Testis (tissue), 3 donors: ENCODE data around the gene INHBE. TPM values are rescaled to one million over a fixed set of nuclear protein-coding genes. Genes with fewer than 3 reads are reported as not detected.
"Not testable (repeated sequence)": the region's sequence is repeated elsewhere in the genome, so short reads cannot be mapped to it uniquely, and the experiment has no call there.

Experiments used
- DNase-seq: peaks from one replicate; pipeline ENCODE4 v3.0.0-alpha.2; 2019
- H3K27ac ChIP-seq, 2 donors: fragments of 200-600 bp; sonication (generic); one replicate each; pipeline ENCODE4 v1.5.1; 2019
- H3K27me3 ChIP-seq: fragments of 200-600 bp; sonication (generic); one replicate; pipeline ENCODE4 v1.5.1; 2019
- H3K36me3 ChIP-seq: fragments of 200-600 bp; sonication (generic); one replicate; pipeline ENCODE4 v1.5.1; 2017; ENCODE audit warnings: low read depth; ENCODE audit errors: missing control alignments
- H3K4me1 ChIP-seq: fragments of 200-600 bp; sonication (generic); one replicate; pipeline ENCODE4 v1.5.1; 2019
- H3K4me3 ChIP-seq, 2 donors: fragments of 200-600 bp; sonication (generic); one replicate each; pipeline ENCODE4 v1.5.1; 2017 to 2019
- H3K9me3 ChIP-seq: fragments of 200-600 bp; sonication (generic); one replicate; pipeline ENCODE4 v1.5.1; 2017
- CTCF ChIP-seq, 3 experiments: fragments of 450-650 bp in 2 of 3; fragments of 200-600 bp in 1 of 3; sonication (generic) in 1 of 3; IDR thresholded peaks; one replicate each; pipeline ENCODE4 v1.5.1; 2016 to 2019; ENCODE audit warnings: antibody characterized with exemption in 3 of 3, mild to moderate bottlenecking in 2 of 3, moderate library complexity in 1 of 3
- POLR2A ChIP-seq: fragments of 450-650 bp; IDR thresholded peaks from one replicate; pipeline ENCODE4 v1.6.1; 2017; ENCODE audit warnings: antibody characterized with exemption, mild to moderate bottlenecking, moderate library complexity
- WGBS, 2 donors: methylation state at CpG; one replicate each; pipeline ENCODE4 v1.1.5; 2018; 5-methylcytosine and 5-hydroxymethylcytosine counted together
- intact Hi-C: fragments of 100-400 bp; cut with DNase I; formaldehyde crosslinking; loops from one replicate; pipeline ENCODE4 v1.15.1; 2023; ENCODE audit warnings: low total_unique reads
- polyA plus RNA-seq: library from polyadenylated mRNA; stranded (reverse); fragments of 350-450 nt; fragmentation: Illumina TruSeq; extraction: RNeasy Lipid Tissue Mini Kit (QIAGEN cat#74804); gene quantifications from one replicate; pipeline ENCODE4 v1.2.3, GENCODE V29; 2014; ENCODE audit warnings: low read depth, low replicate concordance; ENCODE audit not compliant: insufficient read depth
- small RNA-seq, 2 donors: library from RNA; depleted of rRNA; stranded (forward); fragments of <200 nt; gene quantifications; one replicate each; pipeline ENCODE3, GENCODE V24; 2016
- total RNA-seq, 2 donors: library from RNA; depleted of rRNA; stranded (reverse); fragments of >200 nt; gene quantifications; one replicate each; pipeline ENCODE4 v1.2.3, GENCODE V29; 2016

Gene INHBE
- total and polyA plus RNA-seq, 3 donors from 2014 or later, result 0.12 to 0.25 (median 0.24) TPM

- TF ChIP-seq POLR2A, result no peak
- TF ChIP-seq CTCF (IDR thresholded peaks at IDR 0.05), result no peak
- 89 to 96% methylated on average over 4 of the region's 4 CpGs for WGBS, 2 donors
- Histone ChIP-seq H3K9me3 (no peaks in the 10 kb centered on the region), H3K36me3 (no peaks in the 10 kb centered on the region), H3K4me1 (no peaks in the 10 kb centered on the region), H3K27me3 (no peaks in the 10 kb centered on the region), H3K4me3 (no peak overlapping the region), H3K27ac (no peak overlapping the region)
- no peak for DNase-seq
- intact Hi-C loops, result no loop called here
These were observed 43.5 kb downstream of the INHBE start for GRCh38 chr12:57498571-57498970.

GRCh38 chr12:57500213-57500612 is 45.1 kb downstream of the INHBE start:
- DNase-seq, result no peak
- 96% methylated on average over 11 of the region's 11 CpGs for WGBS, 2 donors
- H3K36me3 ChIP-seq, result no peaks in the 10 kb centered on the region

GRCh38 chr12:57502311-57502969 is 47.3 kb downstream of the INHBE start:
- H3K36me3 ChIP-seq, intact Hi-C loops: not testable (repeated sequence)
- 91 to 96% methylated on average over 21 to 22 of the region's 22 CpGs for WGBS, 2 donors

More at GRCh38 chr12:57500213-57500612, 45.1 kb downstream of the INHBE start:
- no peaks in the 10 kb centered on the region for H3K9me3 ChIP-seq
- no peak overlapping the region for H3K4me3 ChIP-seq
- H3K27me3 ChIP-seq, result no peaks in the 10 kb centered on the region
- no peak overlapping the region for H3K27ac ChIP-seq
- TF ChIP-seq POLR2A (no peak), CTCF (IDR thresholded peaks at IDR 0.05) (no peak)
- intact Hi-C loops, result no loop called here
- no peaks in the 10 kb centered on the region for H3K4me1 ChIP-seq

GRCh38 chr12:57506541-57506940 is 51.4 kb downstream of the INHBE start:
- H3K4me1 ChIP-seq, intact Hi-C loops, H3K36me3 ChIP-seq, H3K27me3 ChIP-seq, H3K9me3 ChIP-seq, H3K4me3 ChIP-seq, H3K27ac ChIP-seq, DNase-seq: not testable (repeated sequence)
- 74% methylated on average over 3 to 4 of the region's 4 CpGs for WGBS, 2 donors

More at GRCh38 chr12:57502311-57502969, 47.3 kb downstream of the INHBE start:
- not testable (repeated sequence) for DNase-seq, H3K27me3 ChIP-seq, H3K27ac ChIP-seq, H3K4me1 ChIP-seq, H3K4me3 ChIP-seq, H3K9me3 ChIP-seq

Small RNA genes within 50 kb of the gene (small RNA-seq; reads per million reads assigned to genes)
- gene RNU6-879P, result 0 reads per million in 2 donors

Other genes with a start within 250 kb of the INHBE start
- 1 to 10 TPM; 7.5 to 7.7 TPM for gene NXPH4, start 238.5 kb upstream of the INHBE start, total RNA-seq
- 1.8 TPM for gene NXPH4, start 238.5 kb upstream of the INHBE start, polyA plus RNA-seq
- 10 to 100 TPM; 25.9 to 33.9 TPM for gene SHMT2, start 225.6 kb upstream of the INHBE start, total RNA-seq
- gene SHMT2, start 225.6 kb upstream of the INHBE start, polyA plus RNA-seq, result 24.8 TPM
- gene STAC3, start 204.1 kb upstream of the INHBE start, total RNA-seq, result 10 to 100 TPM in 1 of 2 donors, 1 to 10 TPM in 1; 5.0 to 12.0 TPM
- gene STAC3, start 204.1 kb upstream of the INHBE start, polyA plus RNA-seq, result 23.4 TPM
- 10 to 100 TPM; 92.0 to 93.9 TPM for gene R3HDM2, start 24.3 kb upstream of the INHBE start, total RNA-seq
- 54.6 TPM for gene R3HDM2, start 24.3 kb upstream of the INHBE start, polyA plus RNA-seq
- gene INHBC, start 20.5 kb upstream of the INHBE start, total RNA-seq, result 1 to 10 TPM; 1.8 to 3.1 TPM
- gene INHBC, start 20.5 kb upstream of the INHBE start, polyA plus RNA-seq, result 2.1 TPM
- gene GLI1, start 4.5 kb downstream of the INHBE start, total RNA-seq, result 10 to 100 TPM in 1 of 2 donors, 1 to 10 TPM in 1; 8.3 to 18.0 TPM
- 9.3 TPM for gene GLI1, start 4.5 kb downstream of the INHBE start, polyA plus RNA-seq
- 10 to 100 TPM; 24.8 to 29.2 TPM for gene ARHGAP9, start 24.6 kb downstream of the INHBE start, total RNA-seq
- gene ARHGAP9, start 24.6 kb downstream of the INHBE start, polyA plus RNA-seq, result 111 TPM
- 100 to 1,000 TPM in 1 of 2 donors, 10 to 100 TPM in 1; 90.6 to 105 TPM for gene MARS1, start 32.8 kb downstream of the INHBE start, total RNA-seq
- 144 TPM for gene MARS1, start 32.8 kb downstream of the INHBE start, polyA plus RNA-seq
- 10 to 100 TPM; 44.2 to 45.6 TPM for gene DDIT3, start 65.2 kb downstream of the INHBE start, total RNA-seq
- 63.9 TPM for gene DDIT3, start 65.2 kb downstream of the INHBE start, polyA plus RNA-seq
- 100 to 1,000 TPM in 1 of 2 donors, 10 to 100 TPM in 1; 84.7 to 130 TPM for gene MBD6, start 67.5 kb downstream of the INHBE start, total RNA-seq
- 86.6 TPM for gene MBD6, start 67.5 kb downstream of the INHBE start, polyA plus RNA-seq
- gene DCTN2, start 91.9 kb downstream of the INHBE start, total RNA-seq, result 100 to 1,000 TPM; 109 to 122 TPM
- gene DCTN2, start 91.9 kb downstream of the INHBE start, polyA plus RNA-seq, result 196 TPM
- 1 to 10 TPM; 6.8 to 9.1 TPM for gene KIF5A, start 94.7 kb downstream of the INHBE start, total RNA-seq
- 8.4 TPM for gene KIF5A, start 94.7 kb downstream of the INHBE start, polyA plus RNA-seq
- gene PIP4K2C, start 135.9 kb downstream of the INHBE start, total RNA-seq, result 10 to 100 TPM; 47.6 to 54.6 TPM
- 78.0 TPM for gene PIP4K2C, start 135.9 kb downstream of the INHBE start, polyA plus RNA-seq
- gene DTX3, start 149.5 kb downstream of the INHBE start, total RNA-seq, result 10 to 100 TPM; 45.0 to 60.4 TPM
- gene DTX3, start 149.5 kb downstream of the INHBE start, polyA plus RNA-seq, result 37.9 TPM
- 10 to 100 TPM; 18.0 to 26.5 TPM for gene ARHGEF25, start 156.1 kb downstream of the INHBE start, total RNA-seq
- 18.7 TPM for gene ARHGEF25, start 156.1 kb downstream of the INHBE start, polyA plus RNA-seq
- 1 to 10 TPM; 2.3 to 3.2 TPM for gene B4GALNT1, start 177.9 kb downstream of the INHBE start, total RNA-seq
- 1.8 TPM for gene B4GALNT1, start 177.9 kb downstream of the INHBE start, polyA plus RNA-seq
- 100 to 1,000 TPM in 1 of 2 donors, 10 to 100 TPM in 1; 88.1 to 158 TPM for gene OS9, start 238.8 kb downstream of the INHBE start, total RNA-seq
- gene OS9, start 238.8 kb downstream of the INHBE start, polyA plus RNA-seq, result 121 TPM